Hepatocyte (in vitro differentiated cells): ENCODE measurements around the gene RALGPS2.

ENCODE experiments used
- CTCF ChIP-seq: fragments of 200-600 bp; sonication (generic); IDR thresholded peaks from 2 replicates; pipeline ENCODE4 v1.5.1; 2016; ENCODE audit warnings: antibody characterized with exemption, mild to moderate bottlenecking; ENCODE audit not compliant: poor library complexity
- EZH2 ChIP-seq: fragments of 200-600 bp; sonication (generic); IDR thresholded peaks from 2 replicates; pipeline ENCODE4 v1.6.1; 2016; ENCODE audit warnings: antibody characterized with exemption, mild to moderate bottlenecking, borderline replicate concordance
- EZH2phosphoT487 ChIP-seq: fragments of 200-600 bp; sonication (generic); IDR thresholded peaks from one replicate; pipeline ENCODE4 v1.6.1; 2018; ENCODE audit warnings: antibody characterized with exemption, mild to moderate bottlenecking, low read depth, moderate library complexity; ENCODE audit not compliant: unreplicated experiment, severe bottlenecking

- TF ChIP-seq CTCF (no peak), EZH2 (no peak), EZH2phosphoT487 (no peak)
These were observed 152.9 kb downstream of the RALGPS2 start for GRCh38 chr1:178877896-178878295.
